HG03108 (cell line): ENCODE data around the gene PRSS3.
"Not testable (repeated sequence)": the region's sequence is repeated elsewhere in the genome, so short reads cannot be mapped to it uniquely, and the experiment has no call there.

Experiments
- ATAC-seq: cut with Tn5 transposase; IDR thresholded peaks from one replicate; pipeline ENCODE4 v1.9.1; 2021; ENCODE audit warnings: moderate library complexity; ENCODE audit not compliant: unreplicated experiment

Gene PRSS3

DNA sequence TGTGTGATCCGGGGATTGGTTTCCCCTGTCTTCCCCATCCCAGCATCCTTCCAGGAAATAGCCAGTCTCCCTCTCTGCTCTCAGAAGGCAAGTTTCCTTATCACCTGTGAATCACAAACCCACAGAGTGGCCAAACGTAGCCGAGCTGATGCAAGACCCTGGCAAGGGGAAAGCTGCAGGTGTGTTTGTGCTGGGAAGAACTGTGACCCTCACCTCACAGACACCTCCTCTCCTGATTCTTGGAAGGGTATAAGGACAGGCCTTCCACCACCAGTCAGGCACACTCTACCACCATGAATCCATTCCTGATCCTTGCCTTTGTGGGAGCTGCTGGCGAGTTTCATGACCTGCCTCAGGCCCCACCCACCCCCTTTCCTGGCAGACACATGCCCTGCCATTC is at the start of gene PRSS3:
Gene PRSS3, plus strand, starts transcription at position 281 of the 400 bp plus-strand sequence. Its CDS starts 13 bp downstream, at position 294.
- no peak for ATAC-seq

DNA sequence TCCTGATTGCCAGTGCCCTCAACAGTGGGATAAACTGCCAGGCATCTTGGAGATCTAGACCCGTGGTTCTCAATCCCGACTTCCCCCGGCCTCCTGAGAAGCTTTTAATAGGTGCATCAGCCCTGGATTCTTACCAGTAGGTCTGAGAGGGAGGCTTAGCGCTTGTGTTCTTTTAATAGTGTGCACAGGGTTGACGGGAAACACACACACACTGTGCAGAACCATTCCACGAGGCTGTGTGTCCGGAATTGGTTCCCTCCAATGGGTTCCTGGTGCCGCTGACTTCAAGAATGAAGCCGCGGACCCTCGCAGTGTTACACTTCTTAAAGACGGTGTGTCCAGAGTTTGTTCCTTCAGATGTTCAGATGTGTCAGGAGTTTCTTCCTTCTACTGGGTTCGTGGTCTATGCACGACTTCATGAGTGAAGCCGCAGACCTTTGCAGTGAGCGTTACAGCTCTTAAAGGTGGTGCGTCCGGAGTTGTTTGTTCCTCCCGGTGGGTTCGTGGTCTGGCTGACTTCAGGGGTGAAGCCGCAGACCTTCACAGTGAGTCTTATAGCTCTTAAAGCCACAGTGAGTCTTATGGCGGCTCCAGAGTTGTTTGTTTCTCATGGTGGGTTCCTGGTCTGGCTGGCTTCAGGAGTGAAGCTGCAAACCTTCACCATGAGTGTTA is 46.6 kb upstream of the PRSS3 start:
- no peak for ATAC-seq

DNA sequence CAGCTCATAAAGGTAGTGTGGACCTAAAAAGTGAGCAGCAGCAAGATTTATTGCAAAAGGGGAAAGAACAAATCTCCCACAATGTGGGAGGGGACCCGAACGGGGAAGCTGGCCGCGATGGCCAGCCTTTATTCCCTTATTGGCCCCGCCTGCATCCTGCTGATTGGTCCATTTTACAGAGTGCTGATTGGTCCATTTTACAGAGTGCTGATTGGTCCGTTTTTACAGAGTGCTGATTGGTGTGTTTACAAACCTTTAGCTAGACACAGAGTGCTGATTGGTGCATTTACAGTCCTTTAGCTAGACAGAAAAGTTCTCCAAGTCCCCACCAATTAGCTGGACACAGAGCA is 46.1 kb upstream of the PRSS3 start:
- ATAC-seq, result not testable (repeated sequence)

DNA sequence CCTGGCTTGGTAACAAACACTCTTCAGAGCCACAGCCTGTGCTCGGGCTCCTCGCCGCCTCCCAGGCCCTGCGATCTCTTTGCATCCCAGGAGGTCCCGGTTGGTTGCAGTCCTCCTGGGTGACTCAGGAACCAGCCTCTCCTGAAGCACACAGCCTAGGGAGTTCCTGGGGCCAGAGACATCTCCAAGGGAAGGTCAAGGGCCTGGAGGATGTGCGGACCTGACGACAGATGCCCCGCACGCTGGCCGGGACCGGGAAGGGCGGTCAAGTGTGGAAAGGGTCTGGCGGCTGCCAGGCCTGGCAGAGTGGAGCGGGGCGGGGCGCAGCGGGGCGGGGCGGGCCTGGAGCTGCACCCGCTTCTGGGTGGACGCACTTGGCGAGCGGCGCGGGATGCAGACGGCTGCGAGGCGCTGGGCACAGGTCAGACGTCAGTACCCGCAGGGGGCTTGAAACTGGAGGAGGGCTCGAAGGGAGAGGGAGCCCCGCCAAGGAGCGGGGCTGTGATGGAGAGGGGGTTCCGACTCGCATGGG is 45.0 kb upstream of the PRSS3 start:
- no peak for ATAC-seq

DNA sequence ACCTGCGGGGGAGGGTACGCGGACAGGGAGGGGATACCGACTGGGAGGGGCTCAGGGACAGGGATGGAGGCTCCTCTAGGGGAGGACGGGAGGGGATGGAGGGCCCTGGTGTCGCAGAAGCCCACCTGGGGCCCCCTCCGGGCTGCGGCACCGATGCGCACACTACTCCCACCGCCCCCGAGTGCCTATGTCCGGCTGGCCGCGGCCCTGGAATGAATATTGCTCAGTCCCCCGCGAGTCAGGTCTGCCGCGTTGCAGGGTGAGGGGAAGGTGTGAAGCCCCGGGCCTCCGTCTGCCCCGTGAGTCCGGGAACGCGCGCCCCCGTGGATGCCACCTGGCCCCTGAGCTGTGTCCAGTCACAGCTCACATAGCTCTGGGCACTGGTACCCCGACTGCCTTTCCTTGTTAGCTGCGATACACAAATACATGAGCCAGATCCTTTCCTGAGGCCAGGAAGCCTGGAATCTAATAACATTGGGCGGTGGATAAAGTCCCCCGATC is 44.5 kb upstream of the PRSS3 start:
- no peak for ATAC-seq

DNA sequence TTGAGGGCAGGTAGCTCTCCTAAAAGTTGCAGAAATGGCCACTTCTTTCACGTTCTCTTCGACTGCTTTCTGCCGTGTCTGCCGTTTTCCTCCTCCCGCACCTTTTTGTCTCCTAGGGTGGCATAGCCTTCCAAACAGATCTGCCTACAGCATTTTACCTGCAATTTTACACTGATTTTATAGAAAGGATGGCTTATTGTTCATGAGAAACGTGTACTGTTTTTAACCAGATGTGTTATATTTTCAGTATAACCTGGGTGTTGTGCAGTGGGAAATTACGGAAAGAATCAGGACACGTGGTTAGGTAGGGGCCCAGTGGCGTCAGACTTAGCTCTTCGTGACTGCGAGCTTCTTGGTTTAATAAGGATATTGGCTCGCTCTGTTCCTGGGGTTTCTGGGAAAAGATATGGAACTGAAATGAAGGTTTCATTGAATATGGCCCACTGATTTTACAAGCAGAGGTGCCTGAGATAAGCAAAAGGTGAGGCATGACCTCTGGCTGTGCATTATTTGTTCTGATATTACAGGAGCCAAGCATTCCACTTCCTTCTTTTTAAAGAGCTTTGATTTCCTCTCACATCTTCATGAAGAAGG is 43.7 kb upstream of the PRSS3 start:
- no peak for ATAC-seq

DNA sequence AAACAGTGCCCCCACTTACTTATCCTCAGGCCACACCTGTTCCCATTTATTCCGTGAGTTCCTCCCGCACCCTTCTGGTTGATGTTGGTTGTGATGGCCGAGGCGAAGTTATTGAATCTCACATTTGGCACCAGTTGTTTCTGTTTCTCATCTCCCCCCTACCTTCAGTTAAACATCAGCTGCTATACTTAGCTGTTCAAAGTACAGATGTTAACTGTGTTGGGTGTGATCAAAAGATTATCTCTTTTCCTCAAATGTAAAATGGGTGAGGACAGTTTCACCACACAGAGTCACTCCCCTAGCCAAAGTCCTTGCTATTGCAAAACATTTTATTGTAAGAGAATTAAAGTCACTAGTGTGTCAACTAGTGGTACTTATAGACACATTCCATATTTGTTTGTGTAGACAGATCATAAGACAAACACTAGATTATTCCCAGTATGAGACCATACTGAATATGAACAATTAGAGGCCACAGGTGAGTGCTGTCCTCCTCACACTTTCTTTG is 43.2 kb upstream of the PRSS3 start:
- no peak for ATAC-seq

DNA sequence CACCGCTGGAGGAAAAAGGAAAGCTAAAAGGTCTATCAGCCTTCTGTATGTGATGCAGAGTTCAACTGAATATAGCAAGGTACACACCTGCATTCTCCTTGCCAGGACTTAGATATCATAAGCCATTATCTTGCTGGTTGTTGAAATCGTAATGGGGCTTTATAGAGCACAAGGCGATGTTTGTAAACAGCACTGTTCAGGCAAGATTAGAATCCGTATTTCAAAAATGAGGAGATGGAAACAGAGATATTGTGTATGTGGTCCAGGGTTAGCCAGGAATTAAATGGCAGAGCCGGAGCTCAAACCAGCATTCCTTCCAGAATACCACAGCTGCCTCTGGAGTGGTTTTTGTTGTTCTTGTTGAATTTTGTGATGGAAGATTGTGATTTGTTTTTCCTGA is 42.6 kb upstream of the PRSS3 start:
- not testable (repeated sequence) for ATAC-seq

DNA sequence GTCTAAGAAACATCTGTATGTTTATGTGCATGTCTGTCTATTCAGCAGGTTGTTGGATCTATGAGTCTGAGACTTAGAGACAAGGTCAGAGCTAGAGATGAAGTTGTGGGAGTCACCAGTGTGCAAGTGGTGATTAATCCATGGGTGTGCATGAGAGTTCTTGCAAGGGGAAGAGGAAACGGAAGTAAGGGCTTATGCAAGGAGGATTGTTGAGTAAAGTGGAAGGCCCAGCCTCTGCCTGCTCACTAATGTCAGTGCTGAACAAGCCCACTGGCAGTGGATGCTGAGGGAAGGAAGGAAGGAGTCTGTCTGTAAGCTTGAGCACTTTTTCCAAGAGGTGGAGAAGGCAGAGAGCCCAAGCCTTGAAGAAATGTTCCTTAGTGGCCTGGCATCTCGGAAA is 35.7 kb upstream of the PRSS3 start:
- not testable (repeated sequence) for ATAC-seq

DNA sequence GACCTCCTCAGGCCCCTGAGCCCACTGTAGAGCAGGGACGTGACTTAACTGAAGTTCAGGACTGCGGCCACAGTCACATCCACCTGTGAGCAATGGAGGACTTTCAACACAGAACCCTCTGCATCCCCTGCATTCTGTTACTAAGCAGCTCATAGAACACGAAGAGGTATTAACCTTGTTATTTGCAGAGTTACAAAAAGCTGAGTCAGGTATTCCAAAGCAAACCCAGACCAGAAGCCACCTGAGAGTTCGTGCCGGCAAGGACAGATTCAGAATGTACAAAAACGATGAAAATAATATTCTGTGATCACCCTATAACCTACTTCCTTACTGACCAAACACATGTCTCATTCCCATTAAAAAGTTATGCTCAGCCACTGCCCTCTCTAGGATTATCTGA is 33.0 kb upstream of the PRSS3 start:
- ATAC-seq, result no peak

DNA sequence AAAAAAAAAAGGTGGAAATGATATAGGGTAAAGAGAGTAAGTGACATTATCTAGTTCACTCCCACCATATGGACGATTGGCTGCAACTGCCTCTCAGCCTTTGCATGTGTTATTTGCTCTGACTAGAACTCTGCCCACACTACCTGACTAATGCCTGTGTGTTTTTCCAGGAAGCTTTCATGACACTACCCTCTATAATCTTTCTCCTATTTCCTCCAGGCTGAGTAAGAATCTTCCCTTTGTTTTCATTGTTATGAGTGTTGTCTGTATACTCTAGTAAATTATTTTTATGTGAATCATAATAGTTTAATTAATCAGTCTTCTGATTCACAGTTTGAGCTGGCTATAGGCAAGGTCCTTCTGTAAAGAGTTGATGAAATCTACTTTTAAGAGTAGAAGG is 31.7 kb upstream of the PRSS3 start:
- not testable (repeated sequence) for ATAC-seq

DNA sequence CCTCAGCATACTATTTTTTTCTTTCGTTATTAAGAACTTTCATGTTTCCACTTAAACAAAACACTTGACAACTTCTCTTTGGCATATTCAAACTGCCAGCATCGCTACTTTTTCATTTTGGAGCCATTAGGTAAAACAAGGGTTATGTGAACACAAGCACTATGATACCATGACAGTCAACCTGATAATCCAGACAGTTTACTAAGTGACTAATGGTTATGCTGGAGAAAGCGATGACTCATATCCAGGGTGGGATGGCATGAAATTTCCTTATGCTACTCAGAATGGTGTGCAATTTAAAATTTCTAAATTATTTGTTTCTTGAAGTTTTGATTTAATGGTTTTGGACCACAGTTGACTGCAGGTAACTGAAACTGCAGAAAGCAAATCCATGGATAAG is 29.9 kb upstream of the PRSS3 start:
- ATAC-seq, result no peak

DNA sequence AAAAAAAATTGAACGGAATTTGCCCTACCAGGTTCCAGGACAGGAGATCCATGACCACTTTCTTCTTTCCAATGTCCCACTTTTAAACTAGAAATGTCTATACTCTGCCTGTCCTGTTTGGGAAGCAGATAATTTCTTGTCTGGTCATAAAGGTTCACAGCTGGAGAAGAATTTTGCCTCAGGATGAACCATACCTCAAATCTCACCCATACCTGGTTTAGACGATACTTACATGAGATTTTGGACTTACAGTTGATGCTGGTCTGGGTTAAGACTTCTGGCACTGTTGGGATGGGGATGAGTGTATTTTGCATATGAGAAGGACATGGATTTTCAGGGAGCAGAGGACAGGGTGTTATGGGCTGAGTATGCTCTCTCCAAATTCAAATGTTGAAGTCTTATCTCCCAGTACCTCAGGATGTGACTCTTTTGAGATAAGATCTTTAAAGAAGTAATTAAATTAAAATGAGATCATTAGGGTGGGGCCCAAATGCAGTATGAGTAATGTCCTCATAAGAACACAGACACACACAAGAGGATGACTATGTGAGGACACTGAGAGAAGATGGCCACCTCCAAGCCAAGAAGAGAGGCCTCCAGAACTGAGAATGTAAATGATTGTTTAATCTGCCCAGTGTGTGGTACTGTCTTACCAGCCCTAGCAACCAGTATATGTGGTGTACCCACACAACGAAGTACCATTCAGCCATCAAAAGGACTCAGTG is 25.0 kb upstream of the PRSS3 start:
- not testable (repeated sequence) for ATAC-seq

DNA sequence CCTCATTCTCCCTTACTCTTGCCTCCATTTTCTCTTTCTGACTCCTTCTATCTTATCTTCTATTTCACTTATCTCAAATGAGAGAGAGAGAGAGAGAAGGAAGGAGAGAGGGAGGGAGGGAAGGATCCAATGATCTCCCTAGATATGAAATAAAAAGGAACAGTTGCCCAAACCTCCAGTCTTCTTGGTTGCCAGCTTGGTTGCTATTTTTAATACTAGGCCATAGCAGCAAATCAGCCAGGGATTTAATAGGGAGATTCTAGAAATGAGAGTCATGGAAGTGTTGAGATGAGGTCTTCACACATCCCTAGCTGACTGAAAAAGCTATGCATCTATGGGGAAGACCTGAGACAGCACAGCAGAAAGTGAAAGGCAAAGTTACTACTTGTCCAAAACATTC is 22.2 kb upstream of the PRSS3 start:
- ATAC-seq, result not testable (repeated sequence)

DNA sequence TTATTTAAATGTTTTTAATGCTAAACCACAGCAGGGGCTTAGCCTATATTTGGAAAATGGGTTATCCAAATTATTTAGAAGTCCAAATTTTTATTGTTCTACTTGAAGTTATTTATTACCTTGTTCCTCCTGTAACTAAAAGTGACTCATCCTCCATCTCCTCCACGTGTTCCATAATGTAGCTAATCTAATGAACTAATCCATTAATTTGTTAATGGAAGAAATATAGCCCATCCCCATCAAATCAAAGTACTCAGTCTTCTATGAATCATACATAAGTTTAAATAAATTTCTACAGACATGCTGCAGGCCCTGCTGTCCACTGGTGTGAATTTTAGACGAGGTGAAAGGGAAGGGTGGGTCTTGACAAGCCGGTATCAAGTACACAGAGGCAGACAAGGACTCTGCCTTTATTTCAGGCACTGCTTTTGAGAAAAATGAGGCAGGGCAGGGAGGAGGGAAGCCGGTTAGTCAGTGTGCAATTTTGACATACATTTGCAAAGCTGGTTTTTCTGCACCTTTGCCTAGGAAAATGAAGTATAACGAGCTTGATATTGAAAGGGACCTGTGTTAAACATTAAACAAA is 21.2 kb upstream of the PRSS3 start:
- ATAC-seq, result not testable (repeated sequence)

DNA sequence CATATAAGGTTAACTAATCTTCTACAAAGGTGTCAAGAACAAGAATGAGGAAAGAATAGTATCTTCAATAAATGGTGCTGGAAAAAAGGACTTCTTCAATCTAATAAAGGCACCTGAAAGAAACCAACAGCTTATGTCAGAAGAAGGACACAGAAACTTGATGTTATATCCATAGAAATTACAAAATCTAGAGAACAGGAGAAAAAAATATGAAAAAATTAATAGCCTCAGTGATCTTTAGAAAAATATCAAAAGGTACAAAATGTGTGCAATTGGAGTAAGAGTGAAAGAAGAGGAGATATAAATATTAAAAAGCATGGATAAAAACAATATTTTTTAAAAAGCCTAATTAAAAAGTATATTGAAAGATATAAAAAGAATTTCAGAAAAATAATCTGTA is 18.8 kb upstream of the PRSS3 start:
- no peak for ATAC-seq

DNA sequence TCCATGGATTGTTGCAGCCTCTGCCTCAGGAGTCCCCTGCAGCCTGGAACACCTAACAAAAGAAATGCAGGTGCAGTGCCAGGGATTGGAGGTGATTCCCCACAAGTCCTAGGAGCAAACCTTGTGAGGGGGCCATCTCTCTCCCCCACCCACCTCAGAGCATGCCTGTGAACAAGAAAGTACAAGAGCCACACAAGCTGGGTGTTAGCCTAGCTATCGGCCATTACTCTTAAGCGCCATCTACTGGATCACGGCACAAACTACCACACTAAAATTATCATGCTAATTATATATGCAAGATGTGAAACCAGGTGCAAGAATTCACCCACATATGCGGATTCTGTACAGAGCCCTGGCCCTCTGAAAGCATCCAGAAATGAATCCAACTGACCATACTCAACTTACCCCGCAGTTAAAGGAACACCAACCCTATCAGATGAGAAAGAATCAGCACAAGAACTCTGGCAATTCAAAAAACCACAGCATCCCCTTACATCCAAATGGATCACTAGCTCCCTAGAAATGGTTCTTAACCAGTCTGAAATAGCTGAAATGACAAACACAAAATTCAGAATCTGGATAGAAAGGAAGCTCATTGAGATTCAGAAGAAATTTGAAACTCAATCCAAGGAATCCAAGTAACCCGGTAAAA is 16.5 kb upstream of the PRSS3 start:
- ATAC-seq, result peak; percentile 79

DNA sequence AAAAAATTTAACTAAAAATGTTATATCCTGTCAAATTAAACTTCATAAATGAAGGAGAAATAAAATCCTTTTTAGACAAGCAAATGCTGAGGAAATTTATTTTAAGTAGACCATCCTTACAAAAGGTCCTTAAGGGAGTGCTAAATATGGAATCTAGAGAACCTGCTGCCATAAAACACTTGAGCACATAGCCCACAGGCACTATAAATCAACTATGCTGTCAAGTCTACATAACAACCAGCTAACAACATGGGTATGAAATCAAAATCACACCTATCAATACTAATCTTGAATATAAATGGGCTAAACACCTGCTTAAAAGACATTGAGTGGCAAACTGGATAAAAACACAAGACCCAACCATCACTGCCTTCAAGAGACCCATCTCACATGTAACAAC is 15.1 kb upstream of the PRSS3 start:
- no peak for ATAC-seq

DNA sequence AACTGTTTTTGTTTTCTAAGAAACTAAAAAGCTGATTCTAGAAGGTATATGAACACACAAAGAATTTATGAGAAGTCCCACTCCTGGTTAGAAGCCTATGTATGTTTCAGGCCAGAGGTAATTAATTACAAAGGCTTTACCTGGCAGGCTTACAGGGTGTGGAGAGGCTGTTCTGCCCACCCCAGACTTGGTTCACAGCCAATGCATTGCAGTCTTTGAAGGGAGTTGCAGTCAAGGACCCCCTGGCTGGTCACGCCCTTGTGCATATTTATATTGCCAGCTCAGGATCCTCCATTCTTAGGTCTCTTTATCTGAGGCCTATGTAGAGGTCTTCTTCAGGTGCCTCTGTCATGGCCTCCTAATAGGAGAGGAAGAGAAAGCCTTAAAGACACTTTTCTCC is 13.6 kb upstream of the PRSS3 start:
- no peak for ATAC-seq

DNA sequence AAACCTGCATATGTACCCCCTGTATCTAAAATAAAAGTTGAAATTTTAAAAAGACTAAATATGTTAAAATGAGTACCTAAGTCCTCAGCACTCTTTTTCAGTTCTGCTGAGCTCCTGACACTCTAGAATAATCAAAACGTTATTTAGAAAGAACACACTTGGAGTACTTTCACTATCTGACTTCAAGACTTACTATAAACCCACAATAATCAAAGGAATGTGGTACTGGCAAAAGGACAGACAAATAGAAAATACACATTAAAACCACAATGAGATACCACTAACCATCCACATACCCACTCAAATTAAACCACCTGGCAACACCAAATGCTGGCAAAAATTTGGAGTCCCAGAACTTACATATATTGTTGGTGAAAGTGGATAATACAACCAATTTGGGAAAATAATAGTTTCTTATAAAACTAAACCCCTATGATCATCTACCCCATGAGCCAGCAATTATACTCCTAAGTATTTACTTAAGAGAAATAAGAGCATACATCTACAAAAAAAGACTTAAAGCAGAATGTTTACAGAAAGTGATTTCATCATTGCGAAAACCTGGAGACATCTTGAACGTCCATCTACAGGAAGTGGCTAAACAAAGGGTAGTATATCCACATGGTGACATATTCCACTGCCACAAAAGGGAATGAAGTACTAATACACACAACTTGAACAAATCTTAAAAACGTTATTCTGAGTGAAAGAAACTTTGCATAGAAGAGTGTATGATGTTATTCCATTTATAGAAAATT is 12.8 kb upstream of the PRSS3 start:
- no peak for ATAC-seq
